SW 1271 (cell line): ENCODE measurements around the gene SSBP3.

Experiments
- DNase-seq, 2 experiments: peaks; one replicate each; lab custom pipeline; 2025; lab: John Stamatoyannopoulos, UW

Gene SSBP3

GRCh38 chr1:54305906-54306514 is 100.2 kb downstream of the SSBP3 start:
- DNase-seq, result no peak

GRCh38 chr1:54304518-54304917 is 101.7 kb downstream of the SSBP3 start:
- DNase-seq, result no peak

- DNase-seq, result no peak
Observed at GRCh38 chr1:54302951-54303843, 103.0 kb downstream of the SSBP3 start.

- no peak for DNase-seq
Observed at GRCh38 chr1:54302549-54302948, 103.6 kb downstream of the SSBP3 start.

- no peak for DNase-seq
Observed at GRCh38 chr1:54301497-54301896, 104.7 kb downstream of the SSBP3 start.

- DNase-seq, result no peak
Observed at GRCh38 chr1:54300401-54300800, 105.8 kb downstream of the SSBP3 start.

GRCh38 chr1:54299037-54299436 is 107.2 kb downstream of the SSBP3 start:
- no peak for DNase-seq

GRCh38 chr1:54298284-54299033 is 107.7 kb downstream of the SSBP3 start:
- no peak for DNase-seq

GRCh38 chr1:54297596-54298283 is 108.5 kb downstream of the SSBP3 start:
- no peak for DNase-seq

- DNase-seq, result no peak
Observed at GRCh38 chr1:54296666-54297065, 109.5 kb downstream of the SSBP3 start.

GRCh38 chr1:54294887-54295286 is 111.3 kb downstream of the SSBP3 start:
- DNase-seq, result no peak

- DNase-seq, result no peak
Observed at GRCh38 chr1:54292002-54292911, 113.9 kb downstream of the SSBP3 start.

GRCh38 chr1:54291276-54292001 is 114.8 kb downstream of the SSBP3 start:
- no peak for DNase-seq

- no peak for DNase-seq
Observed at GRCh38 chr1:54290506-54291184, 115.5 kb downstream of the SSBP3 start.

GRCh38 chr1:54289712-54290233 is 116.4 kb downstream of the SSBP3 start:
- no peak for DNase-seq

- no peak for DNase-seq
Observed at GRCh38 chr1:54287801-54288211, 118.4 kb downstream of the SSBP3 start.

GRCh38 chr1:54287176-54287650 is 119.0 kb downstream of the SSBP3 start:
- DNase-seq, result no peak

GRCh38 chr1:54285815-54286345 is 120.3 kb downstream of the SSBP3 start:
- no peak for DNase-seq
